ENCODE measurements around the gene STUB1. TPM values are rescaled to one million over a fixed set of nuclear protein-coding genes. Genes with fewer than 3 reads are reported as not detected.

The STUB1 gene
- total RNA-seq, 4 donors from 2014 or later: 152 to 213 (median 186) TPM

- DNase-seq (ENCODE audit: low spot score in 2 of 2): no peak
- Histone ChIP-seq H3K4me1 (peaks cover 0 to 39% (median 4%) of the 10 kb centered on the region in 4 donors), H3K9me3 (no peaks in the 10 kb centered on the region), H3K4me3 (no peak overlapping the region), H3K36me3 (no peaks in the 10 kb centered on the region), H3K27me3 (peaks cover 0 to 85% of the 10 kb centered on the region in 2 donors), H3K27ac (no peak overlapping the region)
- 80 to 87% methylated on average over 16 to 19 of the region's 19 CpGs for WGBS, 2 donors
- no peak for TF ChIP-seq CTCF (IDR thresholded peaks at IDR 0.05)
- TF ChIP-seq EP300 (IDR thresholded peaks at IDR 0.05): no peak
- no peak for TF ChIP-seq POLR2A (IDR thresholded peaks at IDR 0.05)
Measured at GRCh38 chr16:702341-702740, 22.1 kb downstream of the STUB1 start.

- Histone ChIP-seq H3K4me3 (no peak overlapping the region), H3K9me3 (no peaks in the 10 kb centered on the region), H3K4me1 (peaks cover 0 to 40% (median 4%) of the 10 kb centered on the region in 4 donors), H3K27ac (no peak overlapping the region), H3K27me3 (peaks cover 2 to 90% of the 10 kb centered on the region in 2 donors), H3K36me3 (no peaks in the 10 kb centered on the region)
- no peak for DNase-seq (ENCODE audit: low spot score in 2 of 2)
- no peak for TF ChIP-seq EP300 (IDR thresholded peaks at IDR 0.05)
- TF ChIP-seq CTCF (IDR thresholded peaks at IDR 0.05): no peak
- TF ChIP-seq POLR2A (IDR thresholded peaks at IDR 0.05): no peak
- 70 to 86% methylated on average over 9 of the region's 12 CpGs for WGBS, 2 donors
Measured at GRCh38 chr16:703406-703805, 23.2 kb downstream of the STUB1 start.

GRCh38 chr16:704047-704446 lies 23.8 kb downstream of the STUB1 start:
- peaks cover 0 to 40% (median 4%) of the 10 kb centered on the region in 4 donors for H3K4me1 ChIP-seq
- DNase-seq (ENCODE audit: low spot score in 2 of 2): no peak
- 49 to 90% methylated on average over 2 to 7 of the region's 7 CpGs for WGBS, 2 donors
- no peaks in the 10 kb centered on the region for H3K36me3 ChIP-seq
- H3K27me3 ChIP-seq: peaks cover 2 to 93% of the 10 kb centered on the region in 2 donors
- TF ChIP-seq CTCF (IDR thresholded peaks at IDR 0.05) (no peak), EP300 (IDR thresholded peaks at IDR 0.05) (no peak), POLR2A (IDR thresholded peaks at IDR 0.05) (no peak)
- no peak overlapping the region for H3K4me3 ChIP-seq
- H3K9me3 ChIP-seq: no peaks in the 10 kb centered on the region
- no peak overlapping the region for H3K27ac ChIP-seq

- peaks cover 0 to 42% (median 4%) of the 10 kb centered on the region in 4 donors for H3K4me1 ChIP-seq
- peak overlapping the region in 1 of 4 donors; percentile 20 for H3K27ac ChIP-seq
- TF ChIP-seq EP300 (IDR thresholded peaks at IDR 0.05) (no peak), CTCF (IDR thresholded peaks at IDR 0.05) (no peak), POLR2A (IDR thresholded peaks at IDR 0.05) (no peak)
- no peaks in the 10 kb centered on the region for H3K36me3 ChIP-seq
- peak overlapping the region in 1 of 4 donors; percentile 44 for H3K4me3 ChIP-seq
- H3K27me3 ChIP-seq: peaks cover 2 to 93% of the 10 kb centered on the region in 2 donors
- 8 to 29% methylated on average over 20 to 35 of the region's 50 CpGs for WGBS, 2 donors
- no peaks in the 10 kb centered on the region for H3K9me3 ChIP-seq
- DNase-seq (ENCODE audit: low spot score in 2 of 2): no peak
Measured at GRCh38 chr16:704552-705380, 24.6 kb downstream of the STUB1 start.

All from tibial nerve (tissue), 4 donors.